ENCODE results near the gene PCTP. TPM values are rescaled to one million over a fixed set of nuclear protein-coding genes. Genes with fewer than 3 reads are reported as not detected.

The PCTP gene
- total RNA-seq, 1 experiment from 2014 or later = 17.3 TPM

GRCh38 chr17:55729484-55729883 lies 21.4 kb upstream of the PCTP start:
- H2AFZ ChIP-seq = no peak overlapping the region
- H3F3A ChIP-seq (ENCODE audit: insufficient read depth, low read depth) = no peaks in the 10 kb centered on the region
- no peaks in the 10 kb centered on the region for H3K9me3 ChIP-seq (ENCODE audit: insufficient read depth, low read depth)
- H3K27ac ChIP-seq = no peak overlapping the region
- TF ChIP-seq CTCF (conservative IDR thresholded peaks at IDR 0.05) (no peak), EZH2 (IDR thresholded peaks at IDR 0.05; ENCODE audit: low read depth) (no peak)
- CTCF ChIA-PET = interaction anchor here (0.7 kb wide), 1 partner anchor 480 kb away, joined by 3 read pairs; no protein-coding TSS in a partner anchor
- no peak overlapping the region for H3K4me2 ChIP-seq
- peaks cover 6% of the 10 kb centered on the region; the same call in 1 of the 2 replicates for H3K27me3 ChIP-seq (ENCODE audit: insufficient read depth, low read depth)
- BruUV-seq (replicated peaks) = no TSS peak
- no peaks in the 10 kb centered on the region for H3K79me2 ChIP-seq (ENCODE audit: low read depth)
- no peaks in the 10 kb centered on the region for H4K20me1 ChIP-seq (ENCODE audit: insufficient read depth)
- POLR2A ChIA-PET (ENCODE audit: unreplicated experiment) = no interaction called here
- no peaks in the 10 kb centered on the region for H3K4me1 ChIP-seq (replicated peaks; ENCODE audit: insufficient read depth)
- intact Hi-C loops (cut with micrococcal nuclease; ENCODE audit: unreplicated experiment) = no loop called here
- no peak for DNase-seq
- H3K36me3 ChIP-seq (ENCODE audit: low read depth) = no peaks in the 10 kb centered on the region
- H3K9me2 ChIP-seq (ENCODE audit: insufficient read depth) = no peaks in the 10 kb centered on the region
- H3K4me3 ChIP-seq = no peak overlapping the region

- H3K9me2 ChIP-seq (ENCODE audit: insufficient read depth) = no peaks in the 10 kb centered on the region
- no TSS peak for BruUV-seq (replicated peaks)
- no peaks in the 10 kb centered on the region for H3K27me3 ChIP-seq (ENCODE audit: insufficient read depth, low read depth)
- no peak overlapping the region for H3K4me2 ChIP-seq
- no peak overlapping the region for H3K27ac ChIP-seq
- no peak for TF ChIP-seq CTCF (conservative IDR thresholded peaks at IDR 0.05)
- TF ChIP-seq EZH2 (IDR thresholded peaks at IDR 0.05; ENCODE audit: low read depth) = no peak
- ChIA-PET CTCF (no interaction called here), POLR2A (ENCODE audit: unreplicated experiment) (no interaction called here)
- H3K4me1 ChIP-seq (replicated peaks; ENCODE audit: insufficient read depth) = no peaks in the 10 kb centered on the region
- DNase-seq = no peak
- H3K36me3 ChIP-seq (ENCODE audit: low read depth) = no peaks in the 10 kb centered on the region
- no peaks in the 10 kb centered on the region for H3K9me3 ChIP-seq (ENCODE audit: insufficient read depth, low read depth)
- H3K79me2 ChIP-seq (ENCODE audit: low read depth) = no peaks in the 10 kb centered on the region
- H4K20me1 ChIP-seq (ENCODE audit: insufficient read depth) = no peaks in the 10 kb centered on the region
- no peak overlapping the region for H2AFZ ChIP-seq
- intact Hi-C loops (cut with micrococcal nuclease; ENCODE audit: unreplicated experiment) = no loop called here
- H3K4me3 ChIP-seq = no peak overlapping the region
- no peaks in the 10 kb centered on the region for H3F3A ChIP-seq (ENCODE audit: insufficient read depth, low read depth)
Measured at GRCh38 chr17:55730380-55730779, 20.5 kb upstream of the PCTP start.

- Histone ChIP-seq H4K20me1 (ENCODE audit: insufficient read depth) (no peaks in the 10 kb centered on the region), H3K4me3 (no peak overlapping the region), H3K9me2 (ENCODE audit: insufficient read depth) (no peaks in the 10 kb centered on the region), H3K4me2 (no peak overlapping the region), H3K79me2 (ENCODE audit: low read depth) (no peaks in the 10 kb centered on the region), H3K27me3 (ENCODE audit: insufficient read depth, low read depth) (no peaks in the 10 kb centered on the region), H3K27ac (no peak overlapping the region), H3K36me3 (ENCODE audit: low read depth) (no peaks in the 10 kb centered on the region), H3K9me3 (ENCODE audit: insufficient read depth, low read depth) (no peaks in the 10 kb centered on the region), H3F3A (ENCODE audit: insufficient read depth, low read depth) (no peaks in the 10 kb centered on the region), H2AFZ (no peak overlapping the region), H3K4me1 (replicated peaks; ENCODE audit: insufficient read depth) (no peaks in the 10 kb centered on the region)
- ChIA-PET POLR2A (ENCODE audit: unreplicated experiment) (no interaction called here), CTCF (no interaction called here)
- TF ChIP-seq CTCF (conservative IDR thresholded peaks at IDR 0.05) (no peak), EZH2 (IDR thresholded peaks at IDR 0.05; ENCODE audit: low read depth) (no peak)
- no TSS peak for BruUV-seq (replicated peaks)
- no peak for DNase-seq
- intact Hi-C loops (cut with micrococcal nuclease; ENCODE audit: unreplicated experiment) = no loop called here
Measured at GRCh38 chr17:55730808-55731207, 20.0 kb upstream of the PCTP start.

Measured in PC-9 (cell line).